Common myeloid progenitor, CD34-positive (primary cell): ENCODE results near the gene SMARCD2. TPM values are rescaled to one million over a fixed set of nuclear protein-coding genes. Genes with fewer than 3 reads are reported as not detected.
"Not testable (repeated sequence)": the region's sequence is repeated elsewhere in the genome, so short reads cannot be mapped to it uniquely, and the experiment has no call there.

Experiments
- CTCF ChIA-PET: fragments of 350-600 bp; sonication (Branson Sonifier 250); formaldehyde crosslinking; loops from one replicate; lab custom pipeline; 2021; ENCODE audit warnings: antibody characterized with exemption; lab: Charles Lee
- POLR2A ChIA-PET: fragments of 350-600 bp; sonication (Branson Sonifier 250); formaldehyde crosslinking; loops from one replicate; lab custom pipeline; 2021; ENCODE audit warnings: antibody characterized with exemption; lab: Charles Lee
- DNase-seq, 3 donors: peaks; one replicate each; pipeline versions ENCODE4 v3.0.0 to v3.0.0-alpha.2; 2013
- H3K27ac ChIP-seq, 2 experiments: 1 replicate in 1 of 2; 2 replicates in 1 of 2; pipeline ENCODE4 v1.7.0; 2013; ENCODE audit warnings: inconsistent platforms in 2 of 2, low read length in 2 of 2, mild to moderate bottlenecking in 2 of 2, low read depth in 1 of 2, moderate library complexity in 1 of 2; ENCODE audit not compliant: severe bottlenecking in 2 of 2, insufficient read depth in 1 of 2, poor library complexity in 1 of 2
- H3K27me3 ChIP-seq, 5 experiments: replicated peaks in 2 of 5; 1 replicate in 3 of 5; 2 replicates in 2 of 5; pipeline versions ENCODE4 v1.6.1 to v1.7.0; 2013; ENCODE audit warnings: low read length in 4 of 5, mild to moderate bottlenecking in 2 of 5, moderate library complexity in 2 of 5, inconsistent platforms in 1 of 5; ENCODE audit not compliant: insufficient read depth in 5 of 5, control insufficient read depth in 4 of 5
- H3K36me3 ChIP-seq, 4 experiments: 1 replicate in 2 of 4; 2 replicates in 2 of 4; pipeline versions ENCODE4 v1.6.1 to v1.7.0; 2013; ENCODE audit warnings: low read length in 3 of 4, control low read depth in 1 of 4, mild to moderate bottlenecking in 1 of 4; ENCODE audit not compliant: control insufficient read depth in 4 of 4, insufficient read depth in 4 of 4
- H3K4me1 ChIP-seq, 4 experiments: 1 replicate in 3 of 4; 2 replicates in 1 of 4; pipeline versions ENCODE4 v1.6.1 to v1.7.1; 2013; ENCODE audit warnings: low read length in 3 of 4, mild to moderate bottlenecking in 3 of 4, control low read depth in 1 of 4, inconsistent platforms in 1 of 4, moderate library complexity in 1 of 4; ENCODE audit not compliant: control insufficient read depth in 4 of 4, insufficient read depth in 4 of 4; ENCODE audit errors: control extremely low read depth in 1 of 4
- H3K4me3 ChIP-seq, 7 experiments: 1 replicate in 4 of 7; 2 replicates in 3 of 7; pipeline versions ENCODE4 v1.5.1 to v1.7.0; 2013; ENCODE audit warnings: mild to moderate bottlenecking in 7 of 7, low read length in 6 of 7, moderate library complexity in 6 of 7, inconsistent platforms in 2 of 7, low read depth in 2 of 7, control low read depth in 1 of 7; ENCODE audit not compliant: insufficient read depth in 4 of 7, control insufficient read depth in 1 of 7; ENCODE audit errors: extremely low read depth in 1 of 7
- H3K9me3 ChIP-seq, 5 experiments: 1 replicate in 4 of 5; 2 replicates in 1 of 5; pipeline versions ENCODE4 v1.6.1 to v1.7.1; 2013; ENCODE audit warnings: low read length in 4 of 5, mild to moderate bottlenecking in 2 of 5, inconsistent platforms in 1 of 5, low read depth in 1 of 5, moderate library complexity in 1 of 5; ENCODE audit not compliant: control insufficient read depth in 4 of 5, insufficient read depth in 2 of 5; ENCODE audit errors: control extremely low read depth in 1 of 5
- WGBS: methylation state at CpG from one replicate; pipeline ENCODE4 v1.1.5; 2013; ENCODE audit not compliant: insufficient coverage; 5-methylcytosine and 5-hydroxymethylcytosine counted together
- polyA plus RNA-seq: library from polyadenylated mRNA; unstranded; fragments of 120-200 nt; gene quantifications from one replicate; pipeline ENCODE4 v1.2.1, GENCODE V29; 2013

Gene SMARCD2
- 71.8 TPM for polyA plus RNA-seq

DNA sequence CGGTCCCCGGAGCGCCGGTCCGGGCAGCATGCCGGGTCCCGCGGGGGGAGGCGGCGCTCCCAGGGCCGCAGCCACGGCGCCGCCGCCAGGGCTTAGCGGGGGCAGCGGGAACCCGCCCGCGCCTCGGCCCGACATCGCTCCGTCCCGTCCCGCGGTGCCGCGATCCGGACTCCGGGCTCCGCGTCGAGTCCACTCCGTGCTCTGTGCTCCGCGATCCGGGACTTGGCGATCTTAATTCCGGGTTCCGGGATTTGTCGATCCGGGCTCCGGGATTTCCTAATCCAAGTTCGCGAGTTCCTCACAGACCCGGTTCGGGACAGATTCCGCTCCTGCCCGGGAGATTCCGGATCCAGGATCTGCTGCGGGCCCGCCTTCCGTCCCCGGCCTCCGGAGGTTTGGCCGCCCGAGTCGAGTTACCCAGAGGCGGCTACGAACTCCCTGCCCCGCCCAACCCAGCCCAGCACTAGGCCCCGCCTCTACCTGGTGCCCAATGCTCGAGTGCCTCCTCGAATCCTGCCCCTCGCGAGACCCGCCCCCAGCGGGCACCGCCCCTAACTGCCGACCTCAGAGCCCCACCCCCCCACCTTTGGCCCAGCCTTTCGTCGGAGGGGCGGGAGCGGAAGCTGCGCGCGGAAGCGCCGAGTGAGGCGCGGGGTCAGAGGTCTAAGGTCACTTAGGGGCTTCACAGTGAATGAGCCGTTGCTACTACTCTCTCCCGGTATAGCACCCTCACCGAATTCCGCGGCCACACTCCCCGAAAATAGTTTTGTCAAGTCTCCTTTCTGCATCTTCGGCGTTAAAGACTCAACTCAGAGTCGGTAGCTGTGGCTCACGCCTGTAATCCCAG lies at the start of gene SMARCD2:
TSS of gene SMARCD2 (minus strand) at position 146 of the 847 bp plus-strand sequence. CDS start at position 135, 11 bp downstream.
- peak; percentile 98 to 99 (median 99) for DNase-seq
- Histone ChIP-seq H3K9me3 (no peaks in the 10 kb centered on the region), H3K36me3 (peaks cover 0 to 4% (median 0%) of the 10 kb centered on the region in 4 experiments), H3K4me1 (peaks cover 17 to 49% (median 47%) of the 10 kb centered on the region in 4 experiments), H3K4me3 (peak within 1 kb of the TSS; percentile 72 to 90 (median 86)), H3K27ac (peak within 1 kb of the TSS; percentile 61 to 86), H3K27me3 (no peaks in the 10 kb centered on the region)
- WGBS: 0% methylated on average over 73 of the region's 92 CpGs
- ChIA-PET CTCF (interaction anchor here (0.8 to 4.7 kb wide), 10 partner anchors 8 to 26 kb away, joined by 3 to 27 read pairs (median 4); no protein-coding TSS in a partner anchor), POLR2A (interaction anchor here (0.7 to 1.0 kb wide), 2 partner anchors 60 to 656 kb away, joined by 3 read pairs; no protein-coding TSS in a partner anchor)

GRCh38 chr17:63889026-63889848 lies 46.8 kb upstream of the SMARCD2 start:
- POLR2A ChIA-PET, H3K9me3 ChIP-seq, H3K4me1 ChIP-seq, H3K36me3 ChIP-seq, H3K27ac ChIP-seq, H3K27me3 ChIP-seq, H3K4me3 ChIP-seq: not testable (repeated sequence)
- CTCF ChIA-PET: interaction anchor here (0.9 to 5.0 kb wide), 9 partner anchors 13 to 140 kb away, joined by 3 to 32 read pairs (median 5); partner anchors contain the start of genes CSHL1 and GH1
- DNase-seq: peak; percentile 38 to 51 (median 40)
- 56% methylated on average over 5 of the region's 13 CpGs for WGBS

GRCh38 chr17:63885119-63885518 lies 42.6 kb upstream of the SMARCD2 start:
- DNase-seq, H3K36me3 ChIP-seq, H3K9me3 ChIP-seq, H3K4me3 ChIP-seq, H3K27ac ChIP-seq, H3K4me1 ChIP-seq, POLR2A ChIA-PET, H3K27me3 ChIP-seq: not testable (repeated sequence)
- 91% methylated on average over 7 of the region's 11 CpGs for WGBS
- CTCF ChIA-PET: interaction anchor here (1.1 kb wide), 1 partner anchor 396 kb away, joined by 3 read pairs; no protein-coding TSS in a partner anchor

DNA sequence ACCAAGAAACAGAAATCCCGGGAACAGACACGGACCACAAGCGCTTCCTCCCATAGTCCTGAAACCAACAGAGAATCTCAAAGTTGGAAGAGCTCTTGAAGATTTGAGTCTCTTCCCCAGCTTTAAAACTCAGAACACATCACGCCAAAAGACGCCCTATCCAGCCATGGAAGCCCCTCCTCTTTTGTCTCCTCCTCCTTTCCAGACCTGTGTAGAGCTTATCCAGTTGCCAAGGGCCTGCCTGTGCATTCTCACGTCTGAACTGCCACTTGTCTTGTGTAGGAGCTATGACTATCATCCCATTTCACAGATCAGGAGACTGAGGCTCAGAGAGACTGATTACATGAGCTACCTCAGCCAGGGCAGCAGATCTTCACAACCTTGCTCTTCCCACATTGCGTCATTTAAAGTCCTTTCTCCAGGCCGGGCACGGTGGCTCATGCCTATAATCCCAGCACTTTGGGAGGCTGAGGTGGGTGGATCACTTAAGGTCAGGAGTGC lies 40.2 kb upstream of the SMARCD2 start:
- peak in 2 of 3 donors; percentile 13 to 20 for DNase-seq
- H3K27me3 ChIP-seq, H3K27ac ChIP-seq, H3K4me3 ChIP-seq, H3K4me1 ChIP-seq, H3K9me3 ChIP-seq, H3K36me3 ChIP-seq: not testable (repeated sequence)
- POLR2A ChIA-PET: interaction anchor here (0.7 kb wide), 1 partner anchor 148 kb away, joined by 4 read pairs; no protein-coding TSS in a partner anchor
- CTCF ChIA-PET: interaction anchor here (0.8 to 2.7 kb wide), 8 partner anchors 8 to 167 kb away, joined by 3 to 8 read pairs (median 4); no protein-coding TSS in a partner anchor
- WGBS: 80% methylated on average over 3 of the region's 9 CpGs

DNA sequence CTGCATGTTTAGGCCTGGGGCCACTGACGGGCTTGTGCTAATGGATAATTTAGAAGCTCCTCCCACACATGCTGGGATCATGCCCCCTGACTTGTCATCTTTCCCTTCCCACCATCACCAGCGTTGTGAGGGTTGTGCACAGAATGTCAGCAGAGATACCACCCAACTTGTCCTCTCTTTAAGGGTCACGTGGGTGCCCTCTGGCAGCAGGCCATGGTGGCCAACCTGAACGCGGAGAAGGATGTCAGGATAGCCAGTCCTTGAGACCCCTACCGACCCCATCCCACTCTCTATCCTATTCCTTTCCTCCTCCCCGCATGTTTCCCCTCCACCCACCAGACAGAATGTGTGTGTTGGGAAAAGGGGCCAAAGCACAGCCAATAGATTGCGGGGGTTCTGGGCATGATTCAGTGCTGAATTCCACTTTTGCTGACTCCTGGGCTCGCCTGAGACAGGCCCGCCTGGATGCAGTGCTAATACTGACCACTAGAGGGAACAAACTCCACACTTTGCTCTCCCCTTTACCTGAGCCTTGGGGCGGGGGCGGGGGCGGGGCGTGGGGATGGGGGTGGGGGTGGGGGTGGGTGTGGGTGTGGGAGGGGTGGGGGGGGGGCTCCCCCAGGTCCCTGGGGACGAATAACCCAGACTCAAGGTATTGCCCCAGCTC lies 39.6 kb upstream of the SMARCD2 start, which contains the start of gene GH2:
TSS of gene GH2 (minus strand) at position 10 of the 667 bp plus-strand sequence. CDS start 143 bp downstream, outside the sequence.
- DNase-seq: peak; percentile 50 to 72 (median 63)
- WGBS: 68% methylated on average over 6 of the region's 15 CpGs
- CTCF ChIA-PET: interaction anchor here (1.4 to 2.7 kb wide), 8 partner anchors 8 to 167 kb away, joined by 3 to 8 read pairs (median 5); no protein-coding TSS in a partner anchor

GRCh38 chr17:63881337-63881736 lies 38.9 kb upstream of the SMARCD2 start:
- H3K27ac ChIP-seq, POLR2A ChIA-PET, DNase-seq, H3K27me3 ChIP-seq, H3K9me3 ChIP-seq, H3K4me1 ChIP-seq, H3K36me3 ChIP-seq, H3K4me3 ChIP-seq: not testable (repeated sequence)
- CTCF ChIA-PET: interaction anchor here (1.4 to 2.2 kb wide), 4 partner anchors 11 to 23 kb away, joined by 3 to 7 read pairs (median 5); no protein-coding TSS in a partner anchor
- 94% methylated on average over 9 of the region's 11 CpGs for WGBS

More for the DNA sequence above, 39.6 kb upstream of the SMARCD2 start, which contains the start of gene GH2:
- Histone ChIP-seq H3K4me3 (no peak within 1 kb of the TSS), H3K9me3 (no peaks in the 10 kb centered on the region), H3K36me3 (no peaks in the 10 kb centered on the region), H3K27me3 (peaks cover 0 to 2% (median 0%) of the 10 kb centered on the region in 5 experiments), H3K4me1 (no peaks in the 10 kb centered on the region), H3K27ac (no peak within 1 kb of the TSS)
- POLR2A ChIA-PET: no interaction called here
